NCI-H82 treated with DMSO at 0.1 percent for 48 hours (cell line): Measurements from ENCODE around the gene AGBL1.

Experiments
- DNase-seq: peaks from one replicate; lab custom pipeline; 2025; ENCODE audit not compliant: unreplicated experiment; lab: John Stamatoyannopoulos, UW

AGBL1 gene

GRCh38 chr15:86765281-86765680 is 685.6 kb downstream of the AGBL1 start:
- DNase-seq, result peak; percentile 64

- no peak for DNase-seq
Measured at GRCh38 chr15:86772369-86773059, 692.8 kb downstream of the AGBL1 start.

- DNase-seq, result no peak
Measured at GRCh38 chr15:86773736-86774135, 694.1 kb downstream of the AGBL1 start.

GRCh38 chr15:86776145-86776544 is 696.5 kb downstream of the AGBL1 start:
- DNase-seq, result no peak

- DNase-seq, result no peak
Measured at GRCh38 chr15:86796521-86796920, 716.9 kb downstream of the AGBL1 start.

- no peak for DNase-seq
Measured at GRCh38 chr15:86797135-86797534, 717.5 kb downstream of the AGBL1 start.

GRCh38 chr15:86799226-86799625 is 719.6 kb downstream of the AGBL1 start:
- DNase-seq, result no peak

GRCh38 chr15:86802244-86802643 is 722.6 kb downstream of the AGBL1 start:
- no peak for DNase-seq

GRCh38 chr15:86804406-86804805 is 724.7 kb downstream of the AGBL1 start:
- no peak for DNase-seq

- DNase-seq, result no peak
Measured at GRCh38 chr15:86810329-86810728, 730.7 kb downstream of the AGBL1 start.

GRCh38 chr15:86813892-86814291 is 734.2 kb downstream of the AGBL1 start:
- DNase-seq, result no peak

GRCh38 chr15:86829245-86829644 is 749.6 kb downstream of the AGBL1 start:
- DNase-seq, result peak; percentile 56

- no peak for DNase-seq
Measured at GRCh38 chr15:86830304-86830703, 750.6 kb downstream of the AGBL1 start.

GRCh38 chr15:86833595-86833994 is 753.9 kb downstream of the AGBL1 start:
- DNase-seq, result no peak

- no peak for DNase-seq
Measured at GRCh38 chr15:86834115-86834863, 754.6 kb downstream of the AGBL1 start.

- no peak for DNase-seq
Measured at GRCh38 chr15:86837294-86838061, 757.8 kb downstream of the AGBL1 start.

- DNase-seq, result no peak
Measured at GRCh38 chr15:86839502-86839901, 759.8 kb downstream of the AGBL1 start.

- DNase-seq, result no peak
Measured at GRCh38 chr15:86840996-86841395, 761.3 kb downstream of the AGBL1 start.

GRCh38 chr15:86842199-86842598 is 762.5 kb downstream of the AGBL1 start:
- no peak for DNase-seq

GRCh38 chr15:86846036-86846435 is 766.4 kb downstream of the AGBL1 start:
- DNase-seq, result no peak

- DNase-seq, result no peak
Measured at GRCh38 chr15:86849136-86849535, 769.5 kb downstream of the AGBL1 start.
